HCT116 (cell line): Measurements from ENCODE around the gene RAB36. TPM values are rescaled to one million over a fixed set of nuclear protein-coding genes. Genes with fewer than 3 reads are reported as not detected.

Experiments
- ATAC-seq: fragments of 200-7000 bp; cut with Tn5 transposase; 2 replicates; pipeline ENCODE4 v1.9.1; 2020; ENCODE audit warnings: mild to moderate bottlenecking, moderate library complexity
- BruUV-seq: library from RNA; stranded (reverse); fragments of 400-500 nt; replicated peaks from 2 replicates; lab custom pipeline; 2021; lab: Mats Ljungman, UMichigan
- CTCF ChIA-PET: fragments of 300-600 bp; sonication (Branson Sonifier 250); formaldehyde crosslinking; loops from one replicate; lab custom pipeline; 2021; ENCODE audit warnings: antibody characterized with exemption; lab: Charles Lee
- POLR2A ChIA-PET: fragments of 300-600, 350-600 bp; sonication (Branson Sonifier 250); formaldehyde crosslinking; loops from one replicate; lab custom pipeline; 2021; ENCODE audit warnings: antibody characterized with exemption; lab: Charles Lee
- RAD21 ChIA-PET, 2 experiments: fragments of 300-600 bp; sonication (Branson Sonifier 250); formaldehyde crosslinking; loops; one replicate each; lab custom pipeline; 2023; ENCODE audit warnings: low total read pairs in 2 of 2; ENCODE audit not compliant: uncharacterized antibody in 2 of 2, unreplicated experiment in 2 of 2, low non-redundant PET in 1 of 2; lab: Charles Lee
- DNase-seq: peaks from one replicate; pipeline ENCODE4 v3.0.0-alpha.2; 2010; ENCODE audit warnings: low read depth, low spot score
- H2AFZ ChIP-seq: fragments of 200-600 bp; shearing (Covaris generic), sonication (generic); 2 replicates; pipeline ENCODE4 v1.6.1; 2017; ENCODE audit warnings: low read depth, mixed run types, mixed read lengths, antibody characterized with exemption, low read length; ENCODE audit not compliant: poor library complexity, severe bottlenecking
- H3K27ac ChIP-seq: 2 replicates; pipeline ENCODE4 v1.5.1; 2012; ENCODE audit warnings: low read depth, low read length
- H3K27me3 ChIP-seq: fragments of 200-600 bp; sonication (generic); 2 replicates; pipeline ENCODE4 v1.6.1; 2016; ENCODE audit warnings: mixed run types, low read length, mixed read lengths; ENCODE audit not compliant: insufficient read depth
- H3K36me3 ChIP-seq, 2 experiments: fragments of 200-500 bp in 1 of 2; fragments of 200-600 bp in 1 of 2; sonication (Bioruptor generic) in 1 of 2; sonication (generic) in 1 of 2; 2 replicates each; pipeline versions ENCODE4 v1.5.1 to v1.6.1; 2014 to 2016; ENCODE audit warnings: low read length in 2 of 2, inconsistent platforms in 1 of 2, mixed read lengths in 1 of 2, mixed run types in 1 of 2; ENCODE audit not compliant: insufficient read depth in 2 of 2, control insufficient read depth in 1 of 2
- H3K4me1 ChIP-seq, 2 experiments: fragments of 200-600 bp in 1 of 2; sonication (generic) in 1 of 2; 2 replicates each; pipeline versions ENCODE4 v1.5.1 to v1.6.1; 2012 to 2017; ENCODE audit warnings: low read length in 2 of 2, inconsistent platforms in 1 of 2, mild to moderate bottlenecking in 1 of 2, mixed read lengths in 1 of 2, mixed run types in 1 of 2, moderate library complexity in 1 of 2; ENCODE audit not compliant: insufficient read depth in 2 of 2, control insufficient read depth in 1 of 2
- H3K4me2 ChIP-seq: fragments of 200-600 bp; sonication (generic); 2 replicates; pipeline ENCODE4 v1.6.1; 2017; ENCODE audit warnings: mixed run types, low read length, mixed read lengths
- H3K4me3 ChIP-seq, 2 experiments: fragments of 200-600 bp in 1 of 2; sonication (generic) in 1 of 2; replicated peaks in 1 of 2; 2 replicates each; pipeline ENCODE4 v1.5.1; 2011 to 2016; ENCODE audit warnings: low read length in 2 of 2, control low read depth in 1 of 2, low read depth in 1 of 2, mild to moderate bottlenecking in 1 of 2, mixed read lengths in 1 of 2, mixed run types in 1 of 2
- H3K79me2 ChIP-seq: fragments of 200-600 bp; sonication (generic); 2 replicates; pipeline ENCODE4 v1.6.1; 2017; ENCODE audit warnings: mild to moderate bottlenecking, mixed run types, low read length, moderate library complexity, mixed read lengths; ENCODE audit not compliant: insufficient read depth
- H3K9ac ChIP-seq: fragments of 200-600 bp; sonication (generic); 2 replicates; pipeline ENCODE4 v1.6.1; 2016; ENCODE audit warnings: low read length, mixed read lengths
- H3K9me2 ChIP-seq: fragments of 200-600 bp; sonication (generic), shearing (Covaris generic); 2 replicates; pipeline ENCODE4 v1.6.1; 2017; ENCODE audit warnings: mixed run types, mild to moderate bottlenecking, moderate library complexity; ENCODE audit not compliant: insufficient read depth
- H3K9me3 ChIP-seq, 2 experiments: fragments of 200-500 bp in 1 of 2; fragments of 200-600 bp in 1 of 2; sonication (Bioruptor generic) in 1 of 2; sonication (generic) in 1 of 2; 2 replicates each; pipeline ENCODE4 v1.6.1; 2014 to 2017; ENCODE audit warnings: low read length in 2 of 2, mixed read lengths in 2 of 2, inconsistent platforms in 1 of 2, low read depth in 1 of 2, mild to moderate bottlenecking in 1 of 2, mixed run types in 1 of 2, moderate library complexity in 1 of 2; ENCODE audit not compliant: control insufficient read depth in 1 of 2, insufficient read depth in 1 of 2
- H4K20me1 ChIP-seq: fragments of 200-600 bp; sonication (generic), shearing (Covaris generic); 2 replicates; pipeline ENCODE4 v1.6.1; 2017; ENCODE audit warnings: mixed run types, mild to moderate bottlenecking, moderate library complexity; ENCODE audit not compliant: insufficient read depth
- CBX3 ChIP-seq: IDR thresholded peaks from 2 replicates; pipeline ENCODE4 v1.6.1; 2012; ENCODE audit warnings: low read depth
- EZH2phosphoT487 ChIP-seq: fragments of 200-600 bp; IDR thresholded peaks from 2 replicates; pipeline ENCODE4 v1.6.1; 2018; ENCODE audit warnings: antibody characterized with exemption, borderline replicate concordance
- FOSL1 ChIP-seq: IDR thresholded peaks from 2 replicates; pipeline ENCODE4 v1.6.1; 2012; ENCODE audit warnings: low read depth
- JUND ChIP-seq: IDR thresholded peaks from 2 replicates; pipeline ENCODE4 v1.6.1; 2012
- POLR2AphosphoS5 ChIP-seq: IDR thresholded peaks from 2 replicates; pipeline ENCODE4 v1.6.1; 2011; ENCODE audit warnings: mild to moderate bottlenecking, low read depth, low read length, moderate library complexity
- RAD21 ChIP-seq: IDR thresholded peaks from 2 replicates; pipeline ENCODE4 v1.6.1; 2012; ENCODE audit warnings: low read depth, mild to moderate bottlenecking
- SIN3A ChIP-seq: IDR thresholded peaks from 2 replicates; pipeline ENCODE4 v1.6.1; 2012; ENCODE audit warnings: low read depth
- SRF ChIP-seq: IDR thresholded peaks from 2 replicates; pipeline ENCODE4 v1.6.1; 2012; ENCODE audit warnings: low read depth
- TCF7L2 ChIP-seq: IDR thresholded peaks from 2 replicates; pipeline ENCODE4 v1.7.0; 2011; ENCODE audit warnings: borderline replicate concordance, inconsistent platforms; ENCODE audit not compliant: insufficient read depth, insufficient read length; ENCODE audit errors: extremely low read depth
- ZFX ChIP-seq: fragments of 450-650 bp; IDR thresholded peaks from 2 replicates; pipeline ENCODE4 v1.6.1; 2017
- intact Hi-C: fragments of 100-400 bp; cut with micrococcal nuclease; formaldehyde crosslinking; loops from 2 replicates; pipeline ENCODE4 v1.10.0; 2022
- total RNA-seq: library from RNA; stranded (reverse); gene quantifications from one replicate; pipeline ENCODE4 v1.2.1, GENCODE V29; 2021; ENCODE audit not compliant: unreplicated experiment
- TF ChIP-seq, protein P1 (sequence below): IDR thresholded peaks from 2 replicates; pipeline ENCODE4 v1.6.1; 2012; ENCODE audit warnings: low read depth
- TF ChIP-seq, protein P2 (sequence below): IDR thresholded peaks from 2 replicates; pipeline ENCODE4 v1.6.1; 2012

RAB36 gene
- total RNA-seq, 1 experiment from 2014 or later: 6.1 TPM

DNA sequence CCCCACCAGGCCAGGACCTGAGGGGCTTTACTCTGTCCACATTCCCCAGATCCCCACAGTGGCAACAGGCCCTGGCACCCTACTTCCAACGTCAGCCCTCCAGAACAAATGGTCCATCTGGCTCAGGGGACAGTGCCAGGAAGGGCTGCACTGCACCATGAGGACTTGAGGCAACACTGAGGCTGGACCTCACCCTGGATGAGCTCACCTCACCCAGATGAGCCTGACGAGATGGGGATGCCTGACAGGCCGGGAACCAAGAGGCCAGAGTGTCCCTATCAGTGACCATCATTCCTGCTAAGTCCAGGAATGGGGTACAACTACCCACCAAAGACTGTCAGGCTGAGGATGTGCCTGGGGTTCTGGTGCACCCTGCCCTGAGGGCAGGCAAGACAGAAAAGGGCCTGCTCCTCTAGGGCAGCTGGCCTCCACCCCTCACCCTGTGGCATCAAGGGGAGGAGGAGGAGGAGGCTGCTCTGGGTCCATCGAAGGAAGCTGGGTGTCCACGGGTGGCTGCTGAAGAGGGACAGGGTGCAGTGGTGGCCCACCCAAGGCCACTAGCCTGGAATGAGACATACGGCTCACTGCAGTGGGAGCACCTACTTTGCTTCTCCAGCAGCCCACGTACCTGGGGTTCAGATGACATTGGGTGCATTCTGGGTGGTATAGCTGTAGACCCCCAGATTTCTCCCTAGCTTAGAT, 18.1 kb upstream of the RAB36 start:
- no TSS peak for BruUV-seq
- Histone ChIP-seq H3K4me3 (no peak overlapping the region), H3K4me1 (0 out of 4 replicates have a peak, but pooled peaks cover 0 to 2% of the 10 kb centered on the region in 2 experiments), H3K27ac (no peak overlapping the region), H4K20me1 (no peaks in the 10 kb centered on the region), H3K9ac (no peak overlapping the region), H2AFZ (no peak overlapping the region), H3K9me2 (no peaks in the 10 kb centered on the region), H3K79me2 (no peaks in the 10 kb centered on the region), H3K27me3 (no peaks in the 10 kb centered on the region), H3K9me3 (no peaks in the 10 kb centered on the region), H3K4me2 (no peak overlapping the region), H3K36me3 (no peaks in the 10 kb centered on the region)
- ChIA-PET POLR2A (interaction anchor here (1.3 kb wide), 1 partner anchor 167 kb away, joined by 3 read pairs; no protein-coding TSS in a partner anchor), CTCF (interaction anchor here (1.1 to 5.7 kb wide), 3 partner anchors 17 to 358 kb away, joined by 4 to 174 read pairs (median 5); no protein-coding TSS in a partner anchor), RAD21 (interaction anchor here (2.3 to 2.8 kb wide), 2 partner anchors 167 to 168 kb away, joined by 23 read pairs; no protein-coding TSS in a partner anchor)
- DNase-seq (no peak), ATAC-seq (no peak)
- TF ChIP-seq RAD21 (no peak), SRF (no peak)
- intact Hi-C loops: no loop called here

DNA sequence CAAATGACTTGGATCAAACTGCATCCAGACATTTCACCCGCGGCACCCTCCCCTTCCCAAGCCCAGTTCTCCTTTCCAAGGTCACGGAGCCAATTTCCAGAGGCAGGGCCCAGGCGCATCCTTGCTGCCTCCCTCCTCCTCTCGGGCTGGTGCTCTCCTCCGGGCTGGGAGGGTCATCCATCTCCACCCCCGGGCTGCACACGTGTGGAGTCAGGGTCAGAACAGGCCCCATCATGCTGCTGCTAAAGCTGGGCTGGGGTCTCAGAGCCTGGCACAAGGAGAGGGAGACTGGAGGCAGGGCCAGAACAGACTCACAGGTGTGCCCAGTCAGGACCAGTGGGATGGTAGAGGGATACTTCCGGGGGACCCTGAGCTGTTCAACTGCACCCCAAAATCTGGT, 17.5 kb upstream of the RAB36 start:
- no peaks in the 10 kb centered on the region for H3K9me2 ChIP-seq
- CTCF ChIA-PET: interaction anchor here (0.7 to 5.7 kb wide), 5 partner anchors 10 to 359 kb away, joined by 3 to 174 read pairs (median 5); no protein-coding TSS in a partner anchor
- no TSS peak for BruUV-seq
- H4K20me1 ChIP-seq: no peaks in the 10 kb centered on the region
- ATAC-seq: no peak
- POLR2A ChIA-PET: interaction anchor here (1.1 kb wide), 1 partner anchor 168 kb away, joined by 3 read pairs; no protein-coding TSS in a partner anchor
- no peak overlapping the region for H2AFZ ChIP-seq
- no peak for TF ChIP-seq POLR2AphosphoS5
- TF ChIP-seq SIN3A: no peak
- TF ChIP-seq TCF7L2: no peak
- TF ChIP-seq CBX3: no peak
- TF ChIP-seq, protein P1, sequence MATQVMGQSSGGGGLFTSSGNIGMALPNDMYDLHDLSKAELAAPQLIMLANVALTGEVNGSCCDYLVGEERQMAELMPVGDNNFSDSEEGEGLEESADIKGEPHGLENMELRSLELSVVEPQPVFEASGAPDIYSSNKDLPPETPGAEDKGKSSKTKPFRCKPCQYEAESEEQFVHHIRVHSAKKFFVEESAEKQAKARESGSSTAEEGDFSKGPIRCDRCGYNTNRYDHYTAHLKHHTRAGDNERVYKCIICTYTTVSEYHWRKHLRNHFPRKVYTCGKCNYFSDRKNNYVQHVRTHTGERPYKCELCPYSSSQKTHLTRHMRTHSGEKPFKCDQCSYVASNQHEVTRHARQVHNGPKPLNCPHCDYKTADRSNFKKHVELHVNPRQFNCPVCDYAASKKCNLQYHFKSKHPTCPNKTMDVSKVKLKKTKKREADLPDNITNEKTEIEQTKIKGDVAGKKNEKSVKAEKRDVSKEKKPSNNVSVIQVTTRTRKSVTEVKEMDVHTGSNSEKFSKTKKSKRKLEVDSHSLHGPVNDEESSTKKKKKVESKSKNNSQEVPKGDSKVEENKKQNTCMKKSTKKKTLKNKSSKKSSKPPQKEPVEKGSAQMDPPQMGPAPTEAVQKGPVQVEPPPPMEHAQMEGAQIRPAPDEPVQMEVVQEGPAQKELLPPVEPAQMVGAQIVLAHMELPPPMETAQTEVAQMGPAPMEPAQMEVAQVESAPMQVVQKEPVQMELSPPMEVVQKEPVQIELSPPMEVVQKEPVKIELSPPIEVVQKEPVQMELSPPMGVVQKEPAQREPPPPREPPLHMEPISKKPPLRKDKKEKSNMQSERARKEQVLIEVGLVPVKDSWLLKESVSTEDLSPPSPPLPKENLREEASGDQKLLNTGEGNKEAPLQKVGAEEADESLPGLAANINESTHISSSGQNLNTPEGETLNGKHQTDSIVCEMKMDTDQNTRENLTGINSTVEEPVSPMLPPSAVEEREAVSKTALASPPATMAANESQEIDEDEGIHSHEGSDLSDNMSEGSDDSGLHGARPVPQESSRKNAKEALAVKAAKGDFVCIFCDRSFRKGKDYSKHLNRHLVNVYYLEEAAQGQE: no peak
- TF ChIP-seq RAD21: no peak
- no peak for TF ChIP-seq ZFX
- TF ChIP-seq FOSL1: no peak
- TF ChIP-seq EZH2phosphoT487: no peak
- no peak for TF ChIP-seq JUND
- TF ChIP-seq, protein P2, sequence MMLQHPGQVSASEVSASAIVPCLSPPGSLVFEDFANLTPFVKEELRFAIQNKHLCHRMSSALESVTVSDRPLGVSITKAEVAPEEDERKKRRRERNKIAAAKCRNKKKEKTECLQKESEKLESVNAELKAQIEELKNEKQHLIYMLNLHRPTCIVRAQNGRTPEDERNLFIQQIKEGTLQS: no peak
- TF ChIP-seq, all 23 proteins: peak for 0
- RAD21 ChIA-PET: interaction anchor here (0.6 to 2.8 kb wide), 4 partner anchors 168 to 172 kb away, joined by 3 to 23 read pairs (median 13); no protein-coding TSS in a partner anchor
- intact Hi-C loops: loop anchor here (1.0 kb wide), 1 partner anchor 168 kb away; no protein-coding TSS in a partner anchor
- H3K4me1 ChIP-seq: 0 out of 4 replicates have a peak, but pooled peaks cover 0 to 2% of the 10 kb centered on the region in 2 experiments
- no peaks in the 10 kb centered on the region for H3K9me3 ChIP-seq
- no peak overlapping the region for H3K27ac ChIP-seq
- H3K27me3 ChIP-seq: no peaks in the 10 kb centered on the region
- no peak overlapping the region for H3K4me2 ChIP-seq
- H3K9ac ChIP-seq: no peak overlapping the region
- H3K79me2 ChIP-seq: no peaks in the 10 kb centered on the region
- H3K36me3 ChIP-seq: no peaks in the 10 kb centered on the region
- no peak overlapping the region for H3K4me3 ChIP-seq
- DNase-seq: no peak
